DOHH2 (cell line): Measurements from ENCODE around the gene KIFBP.

Source experiments
- EZH2phosphoT487 ChIP-seq: fragments of 200-600 bp; sonication (generic); IDR thresholded peaks from 2 replicates; pipeline ENCODE4 v1.6.1; 2017; ENCODE audit warnings: borderline replicate concordance, mild to moderate bottlenecking, antibody characterized with exemption, low read length, moderate library complexity, mixed read lengths
- TF ChIP-seq, protein P1 (sequence below): fragments of 200-600 bp; sonication (generic); IDR thresholded peaks from one replicate; pipeline ENCODE4 v1.5.1; 2014; ENCODE audit warnings: antibody characterized with exemption, mild to moderate bottlenecking, low read depth, low read length; ENCODE audit not compliant: poor library complexity, severe bottlenecking

DNA sequence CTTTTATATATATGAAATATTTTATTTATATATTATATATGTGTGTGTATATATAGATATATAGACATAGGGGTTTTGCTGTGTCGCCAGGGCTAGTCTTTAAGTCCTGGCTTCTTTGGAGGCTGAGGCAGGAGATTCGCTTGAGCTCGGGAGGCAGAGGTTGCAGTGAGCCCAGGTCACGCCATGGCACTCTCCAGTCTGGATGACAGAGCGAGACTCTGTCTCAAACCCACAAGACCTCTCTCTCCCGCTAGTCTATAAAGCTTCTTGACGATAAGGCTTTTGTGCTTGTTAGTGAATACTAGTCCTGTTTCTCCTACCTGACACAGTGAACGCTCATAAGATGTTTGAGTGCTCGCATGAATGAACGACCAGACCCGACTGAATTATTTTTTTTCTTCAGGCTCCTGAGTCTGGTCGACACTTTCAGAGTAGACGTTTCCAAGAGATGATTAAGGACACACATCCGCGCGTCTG is 33.2 kb upstream of the KIFBP start:
- TF ChIP-seq, protein P1, sequence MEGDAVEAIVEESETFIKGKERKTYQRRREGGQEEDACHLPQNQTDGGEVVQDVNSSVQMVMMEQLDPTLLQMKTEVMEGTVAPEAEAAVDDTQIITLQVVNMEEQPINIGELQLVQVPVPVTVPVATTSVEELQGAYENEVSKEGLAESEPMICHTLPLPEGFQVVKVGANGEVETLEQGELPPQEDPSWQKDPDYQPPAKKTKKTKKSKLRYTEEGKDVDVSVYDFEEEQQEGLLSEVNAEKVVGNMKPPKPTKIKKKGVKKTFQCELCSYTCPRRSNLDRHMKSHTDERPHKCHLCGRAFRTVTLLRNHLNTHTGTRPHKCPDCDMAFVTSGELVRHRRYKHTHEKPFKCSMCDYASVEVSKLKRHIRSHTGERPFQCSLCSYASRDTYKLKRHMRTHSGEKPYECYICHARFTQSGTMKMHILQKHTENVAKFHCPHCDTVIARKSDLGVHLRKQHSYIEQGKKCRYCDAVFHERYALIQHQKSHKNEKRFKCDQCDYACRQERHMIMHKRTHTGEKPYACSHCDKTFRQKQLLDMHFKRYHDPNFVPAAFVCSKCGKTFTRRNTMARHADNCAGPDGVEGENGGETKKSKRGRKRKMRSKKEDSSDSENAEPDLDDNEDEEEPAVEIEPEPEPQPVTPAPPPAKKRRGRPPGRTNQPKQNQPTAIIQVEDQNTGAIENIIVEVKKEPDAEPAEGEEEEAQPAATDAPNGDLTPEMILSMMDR: no peak
- TF ChIP-seq EZH2phosphoT487: no peak
